Uterus (tissue), 2 donors: ENCODE measurements around the gene OGG1.

Experiments used
- CTCF ChIP-seq, 4 experiments: fragments of 200-600 bp in 2 of 4; fragments of 450-650 bp in 2 of 4; sonication (generic) in 2 of 4; IDR thresholded peaks; one replicate each; pipeline ENCODE4 v1.5.1; 2016 to 2019; ENCODE audit warnings: antibody characterized with exemption in 4 of 4, mild to moderate bottlenecking in 2 of 4, moderate library complexity in 1 of 4
- POLR2A ChIP-seq, 2 donors: fragments of 450-650 bp; IDR thresholded peaks; one replicate each; pipeline ENCODE4 v1.6.1; 2016; ENCODE audit warnings: antibody characterized with exemption in 2 of 2, mild to moderate bottlenecking in 1 of 2, moderate library complexity in 1 of 2

GRCh38 chr3:9732080-9732739 lies 17.5 kb upstream of the OGG1 start:
- no peak for TF ChIP-seq CTCF (IDR thresholded peaks at IDR 0.05)
- no peak for TF ChIP-seq POLR2A (IDR thresholded peaks at IDR 0.05)
